ENCODE results near the gene MEPCE. TPM values are rescaled to one million over a fixed set of nuclear protein-coding genes. Genes with fewer than 3 reads are reported as not detected.
"Not testable (repeated sequence)": the region's sequence is repeated elsewhere in the genome, so short reads cannot be mapped to it uniquely, and the experiment has no call there.

The MEPCE gene
- total and polyA plus RNA-seq, 2 donors = 32.0 to 37.4 TPM

- Histone ChIP-seq H3K9me3 (ENCODE audit: control insufficient read depth in 2 of 2, insufficient read depth in 1 of 2, low read length in 1 of 2) (peaks cover 0 to 6% of the 10 kb centered on the region in 2 donors), H3K27me3 (ENCODE audit: control insufficient read depth in 2 of 2, insufficient read depth in 1 of 2, low read length in 1 of 2) (no peaks in the 10 kb centered on the region), H3K4me3 (ENCODE audit: low read length in 2 of 2) (no peak overlapping the region), H3K4me1 (ENCODE audit: control insufficient read depth in 2 of 2, insufficient read depth in 2 of 2, low read length in 2 of 2) (peaks cover 2 to 25% of the 10 kb centered on the region in 2 donors), H3K27ac (ENCODE audit: low read depth in 1 of 2, low read length in 1 of 2) (peak overlapping the region in 1 of 2 donors; percentile 61), H3K36me3 (ENCODE audit: control insufficient read depth in 2 of 2, insufficient read depth in 2 of 2, low read length in 1 of 2) (no peaks in the 10 kb centered on the region)
- peak in 1 of 9 donors; percentile 38 for DNase-seq (ENCODE audit: low read depth in 6 of 9, low spot score in 9 of 9)
- WGBS = 48% methylated on average over 14 of the region's 14 CpGs
These were observed 15.0 kb downstream of the MEPCE start for GRCh38 chr7:100444311-100445278.

- DNase-seq (ENCODE audit: low read depth in 6 of 9, low spot score in 9 of 9) = no peak
- 92% methylated on average over 2 of the region's 2 CpGs for WGBS
- H3K27me3 ChIP-seq (ENCODE audit: control insufficient read depth in 2 of 2, insufficient read depth in 1 of 2, low read length in 1 of 2) = no peaks in the 10 kb centered on the region
- peaks cover 0 to 9% of the 10 kb centered on the region in 2 donors for H3K9me3 ChIP-seq (ENCODE audit: control insufficient read depth in 2 of 2, insufficient read depth in 1 of 2, low read length in 1 of 2)
- H3K4me1 ChIP-seq (ENCODE audit: control insufficient read depth in 2 of 2, insufficient read depth in 2 of 2, low read length in 2 of 2) = peaks cover 4 to 37% of the 10 kb centered on the region in 2 donors
- no peak overlapping the region for H3K4me3 ChIP-seq (ENCODE audit: low read length in 2 of 2)
- H3K36me3 ChIP-seq (ENCODE audit: control insufficient read depth in 2 of 2, insufficient read depth in 2 of 2, low read length in 1 of 2) = no peaks in the 10 kb centered on the region
- H3K27ac ChIP-seq (ENCODE audit: low read depth in 1 of 2, low read length in 1 of 2) = no peak overlapping the region
These were observed 16.4 kb downstream of the MEPCE start for GRCh38 chr7:100446040-100446439.

DNA sequence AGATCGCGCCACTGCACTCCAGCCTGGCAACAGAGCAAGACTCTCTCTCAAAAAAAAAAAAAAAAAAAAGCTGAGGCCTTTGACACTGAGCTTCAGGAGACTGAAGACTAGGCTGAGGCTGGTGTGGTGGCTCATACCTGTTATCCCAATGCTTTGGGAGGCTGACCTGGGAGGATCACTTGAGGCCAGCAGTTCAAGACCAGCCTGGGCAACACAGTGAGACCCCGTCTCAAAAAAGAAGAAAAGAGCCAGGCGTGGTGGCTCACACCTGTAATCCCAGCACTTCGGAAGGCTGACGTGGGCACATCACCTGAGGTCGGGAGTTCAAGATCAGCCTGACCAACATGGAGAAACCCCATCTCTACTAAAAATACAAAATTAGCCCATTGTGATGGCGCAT, 17.7 kb downstream of the MEPCE start:
- not testable (repeated sequence) for H3K27me3 ChIP-seq (ENCODE audit: control insufficient read depth in 2 of 2, insufficient read depth in 1 of 2, low read length in 1 of 2); H3K4me3 ChIP-seq (ENCODE audit: low read length in 2 of 2); H3K36me3 ChIP-seq (ENCODE audit: control insufficient read depth in 2 of 2, insufficient read depth in 2 of 2, low read length in 1 of 2); H3K27ac ChIP-seq (ENCODE audit: low read depth in 1 of 2, low read length in 1 of 2); H3K9me3 ChIP-seq (ENCODE audit: control insufficient read depth in 2 of 2, insufficient read depth in 1 of 2, low read length in 1 of 2); DNase-seq (ENCODE audit: low read depth in 6 of 9, low spot score in 9 of 9)
- peaks cover 4 to 37% of the 10 kb centered on the region in 2 donors for H3K4me1 ChIP-seq (ENCODE audit: control insufficient read depth in 2 of 2, insufficient read depth in 2 of 2, low read length in 2 of 2)
- WGBS = 97% methylated on average over 8 of the region's 8 CpGs

DNA sequence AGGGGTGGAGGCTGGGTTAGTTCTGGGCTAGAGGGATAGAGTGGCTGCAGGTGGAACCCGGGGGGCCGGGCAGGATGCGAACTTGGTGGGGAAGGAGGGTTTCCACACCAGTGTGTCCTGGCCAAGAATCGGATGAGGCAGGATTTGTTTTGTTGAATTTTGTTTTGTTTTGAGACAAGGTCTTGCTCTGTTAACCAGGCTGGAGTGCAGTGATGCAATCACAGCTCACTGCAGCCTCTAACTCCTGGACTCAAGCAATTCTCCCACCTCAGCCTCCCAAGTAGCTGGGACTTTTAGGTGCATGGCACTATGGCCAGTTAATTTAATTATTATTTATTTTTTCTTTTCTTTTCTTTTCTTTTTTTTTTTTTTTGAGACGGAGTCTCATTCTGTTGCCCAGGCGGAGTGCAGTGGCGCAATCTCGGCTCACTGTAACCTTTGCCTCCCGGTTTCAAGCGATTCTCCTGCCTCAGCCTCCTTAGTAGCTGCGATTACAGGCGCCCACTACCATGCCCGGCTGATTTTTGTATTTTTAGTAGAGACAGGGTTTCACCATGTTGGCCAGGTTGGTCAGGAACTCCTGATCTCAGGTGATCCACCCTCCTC, 19.7 kb downstream of the MEPCE start:
- DNase-seq (ENCODE audit: low read depth in 6 of 9, low spot score in 9 of 9) = no peak
- Histone ChIP-seq H3K27me3 (ENCODE audit: control insufficient read depth in 2 of 2, insufficient read depth in 1 of 2, low read length in 1 of 2) (no peaks in the 10 kb centered on the region), H3K4me1 (ENCODE audit: control insufficient read depth in 2 of 2, insufficient read depth in 2 of 2, low read length in 2 of 2) (peaks cover 4 to 44% of the 10 kb centered on the region in 2 donors), H3K9me3 (ENCODE audit: control insufficient read depth in 2 of 2, insufficient read depth in 1 of 2, low read length in 1 of 2) (peaks cover 0 to 8% of the 10 kb centered on the region in 2 donors), H3K36me3 (ENCODE audit: control insufficient read depth in 2 of 2, insufficient read depth in 2 of 2, low read length in 1 of 2) (no peaks in the 10 kb centered on the region), H3K27ac (ENCODE audit: low read depth in 1 of 2, low read length in 1 of 2) (no peak overlapping the region), H3K4me3 (ENCODE audit: low read length in 2 of 2) (no peak overlapping the region)
- 95% methylated on average over 13 of the region's 13 CpGs for WGBS

DNA sequence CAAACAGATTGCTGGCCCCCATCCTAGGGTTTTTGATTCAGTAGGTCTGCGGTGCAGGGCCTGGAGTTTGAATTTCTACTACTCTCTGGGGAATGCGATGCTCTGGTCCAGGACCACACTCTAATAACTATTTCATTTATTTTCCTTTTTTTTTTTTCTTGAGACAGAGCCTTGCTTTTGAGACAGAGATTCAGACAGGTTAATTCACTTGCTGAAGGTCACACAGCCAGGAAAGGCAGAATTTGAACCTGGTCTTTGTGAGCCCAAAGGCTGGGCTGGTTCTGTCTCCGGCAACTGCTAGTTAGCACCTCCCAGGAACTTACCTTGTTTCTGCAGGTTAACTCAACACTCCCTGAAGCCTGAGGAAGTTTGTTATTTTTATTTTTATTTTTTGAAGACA, 22.9 kb downstream of the MEPCE start:
- H3K27me3 ChIP-seq (ENCODE audit: control insufficient read depth in 2 of 2, insufficient read depth in 1 of 2, low read length in 1 of 2) = no peaks in the 10 kb centered on the region
- H3K4me3 ChIP-seq (ENCODE audit: low read length in 2 of 2) = no peak overlapping the region
- no peak overlapping the region for H3K27ac ChIP-seq (ENCODE audit: low read depth in 1 of 2, low read length in 1 of 2)
- DNase-seq (ENCODE audit: low read depth in 6 of 9, low spot score in 9 of 9) = no peak
- H3K9me3 ChIP-seq (ENCODE audit: control insufficient read depth in 2 of 2, insufficient read depth in 1 of 2, low read length in 1 of 2) = peaks cover 0 to 4% of the 10 kb centered on the region in 2 donors
- peaks cover 6 to 10% of the 10 kb centered on the region in 2 donors for H3K36me3 ChIP-seq (ENCODE audit: control insufficient read depth in 2 of 2, insufficient read depth in 2 of 2, low read length in 1 of 2)
- 94% methylated on average over 3 of the region's 3 CpGs for WGBS
- peaks cover 12 to 44% of the 10 kb centered on the region in 2 donors for H3K4me1 ChIP-seq (ENCODE audit: control insufficient read depth in 2 of 2, insufficient read depth in 2 of 2, low read length in 2 of 2)

GRCh38 chr7:100453854-100454253, 24.2 kb downstream of the MEPCE start:
- not testable (repeated sequence) for H3K4me3 ChIP-seq (ENCODE audit: low read length in 2 of 2); H3K27me3 ChIP-seq (ENCODE audit: control insufficient read depth in 2 of 2, insufficient read depth in 1 of 2, low read length in 1 of 2); DNase-seq (ENCODE audit: low read depth in 6 of 9, low spot score in 9 of 9); H3K9me3 ChIP-seq (ENCODE audit: control insufficient read depth in 2 of 2, insufficient read depth in 1 of 2, low read length in 1 of 2)
- peaks cover 12 to 44% of the 10 kb centered on the region in 2 donors for H3K4me1 ChIP-seq (ENCODE audit: control insufficient read depth in 2 of 2, insufficient read depth in 2 of 2, low read length in 2 of 2)
- H3K27ac ChIP-seq (ENCODE audit: low read depth in 1 of 2, low read length in 1 of 2) = peak overlapping the region in 1 of 2 donors; percentile 57
- WGBS = 98% methylated on average over 8 of the region's 8 CpGs
- H3K36me3 ChIP-seq (ENCODE audit: control insufficient read depth in 2 of 2, insufficient read depth in 2 of 2, low read length in 1 of 2) = peaks cover 6 to 15% of the 10 kb centered on the region in 2 donors

DNA sequence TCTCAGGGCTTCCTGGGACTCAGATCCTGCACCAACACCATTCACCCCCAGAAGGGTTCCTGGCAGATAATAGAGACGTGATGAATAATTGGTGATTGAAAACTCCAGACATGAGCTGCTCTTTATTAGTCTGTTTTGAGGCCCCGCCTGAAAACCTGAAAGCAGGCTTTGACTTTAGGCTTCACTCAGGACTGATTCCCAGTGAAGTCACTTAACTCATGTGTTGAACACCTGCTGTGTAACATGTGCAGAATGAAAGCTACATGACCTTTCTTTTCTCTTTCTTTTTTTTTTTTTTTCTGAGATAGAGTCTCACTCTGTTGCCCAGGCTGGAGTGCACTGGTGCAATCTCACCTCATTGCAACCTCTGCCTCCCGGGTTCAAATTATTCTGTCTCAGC, 25.6 kb downstream of the MEPCE start:
- Histone ChIP-seq H3K4me1 (ENCODE audit: control insufficient read depth in 2 of 2, insufficient read depth in 2 of 2, low read length in 2 of 2) (peaks cover 10 to 40% of the 10 kb centered on the region in 2 donors), H3K9me3 (ENCODE audit: control insufficient read depth in 2 of 2, insufficient read depth in 1 of 2, low read length in 1 of 2) (peaks cover 0 to 3% of the 10 kb centered on the region in 2 donors), H3K4me3 (ENCODE audit: low read length in 2 of 2) (no peak overlapping the region), H3K36me3 (ENCODE audit: control insufficient read depth in 2 of 2, insufficient read depth in 2 of 2, low read length in 1 of 2) (peaks cover 13 to 17% of the 10 kb centered on the region in 2 donors), H3K27ac (ENCODE audit: low read depth in 1 of 2, low read length in 1 of 2) (peak overlapping the region; percentile 77 to 92), H3K27me3 (ENCODE audit: control insufficient read depth in 2 of 2, insufficient read depth in 1 of 2, low read length in 1 of 2) (no peaks in the 10 kb centered on the region)
- DNase-seq (ENCODE audit: low read depth in 6 of 9, low spot score in 9 of 9) = peak in 1 of 9 donors; percentile 77
- WGBS = 75% methylated on average over 3 of the region's 3 CpGs

GRCh38 chr7:100456562-100456961, 26.9 kb downstream of the MEPCE start:
- Histone ChIP-seq H3K4me3 (ENCODE audit: low read length in 2 of 2) (no peak overlapping the region), H3K9me3 (ENCODE audit: control insufficient read depth in 2 of 2, insufficient read depth in 1 of 2, low read length in 1 of 2) (no peaks in the 10 kb centered on the region), H3K4me1 (ENCODE audit: control insufficient read depth in 2 of 2, insufficient read depth in 2 of 2, low read length in 2 of 2) (peaks cover 10 to 32% of the 10 kb centered on the region in 2 donors), H3K36me3 (ENCODE audit: control insufficient read depth in 2 of 2, insufficient read depth in 2 of 2, low read length in 1 of 2) (peaks cover 24 to 25% of the 10 kb centered on the region in 2 donors), H3K27ac (ENCODE audit: low read depth in 1 of 2, low read length in 1 of 2) (peak overlapping the region in 1 of 2 donors; percentile 12), H3K27me3 (ENCODE audit: control insufficient read depth in 2 of 2, insufficient read depth in 1 of 2, low read length in 1 of 2) (no peaks in the 10 kb centered on the region)
- 98% methylated on average over 14 of the region's 14 CpGs for WGBS
- no peak for DNase-seq (ENCODE audit: low read depth in 6 of 9, low spot score in 9 of 9)

DNA sequence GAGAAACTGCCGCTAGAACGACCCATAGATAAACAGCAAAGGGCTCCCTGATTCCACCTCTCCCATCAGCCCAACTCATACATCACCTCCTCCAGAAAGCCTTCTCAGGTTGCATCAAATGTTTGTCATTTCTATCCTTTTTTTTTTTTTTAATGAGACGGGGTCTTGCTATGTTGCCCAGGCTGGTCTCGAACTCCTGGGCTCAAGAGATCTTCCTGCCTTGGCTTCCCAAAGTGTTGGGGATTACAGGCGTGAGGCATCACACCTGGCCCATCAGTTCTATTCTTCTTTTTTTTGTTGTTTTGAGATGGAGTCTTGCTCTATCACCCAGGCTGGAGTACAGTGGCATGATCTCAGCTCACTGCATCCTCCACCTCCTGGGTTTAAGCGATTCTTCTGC, 27.4 kb downstream of the MEPCE start:
- peaks cover 10 to 32% of the 10 kb centered on the region in 2 donors for H3K4me1 ChIP-seq (ENCODE audit: control insufficient read depth in 2 of 2, insufficient read depth in 2 of 2, low read length in 2 of 2)
- WGBS = 99% methylated on average over 6 of the region's 6 CpGs
- H3K27me3 ChIP-seq (ENCODE audit: control insufficient read depth in 2 of 2, insufficient read depth in 1 of 2, low read length in 1 of 2) = no peaks in the 10 kb centered on the region
- no peaks in the 10 kb centered on the region for H3K9me3 ChIP-seq (ENCODE audit: control insufficient read depth in 2 of 2, insufficient read depth in 1 of 2, low read length in 1 of 2)
- DNase-seq (ENCODE audit: low read depth in 6 of 9, low spot score in 9 of 9) = no peak
- H3K4me3 ChIP-seq (ENCODE audit: low read length in 2 of 2) = no peak overlapping the region
- H3K36me3 ChIP-seq (ENCODE audit: control insufficient read depth in 2 of 2, insufficient read depth in 2 of 2, low read length in 1 of 2) = peaks cover 24 to 28% of the 10 kb centered on the region in 2 donors
- H3K27ac ChIP-seq (ENCODE audit: low read depth in 1 of 2, low read length in 1 of 2) = no peak overlapping the region

Measured in thymus (tissue), 11 donors.